CD14-positive monocyte (primary cell): ENCODE results near the gene RCC2. TPM values are rescaled to one million over a fixed set of nuclear protein-coding genes. Genes with fewer than 3 reads are reported as not detected.
"Not testable (repeated sequence)": the region's sequence is repeated elsewhere in the genome, so short reads cannot be mapped to it uniquely, and the experiment has no call there.

Source experiments
- DNase-seq, 3 donors: peaks; one replicate each; pipeline ENCODE4 v3.0.0-alpha.2; 2011 to 2022
- H2AFZ ChIP-seq: 2 replicates; pipeline ENCODE4 v1.6.0; 2012; ENCODE audit warnings: mild to moderate bottlenecking, low read depth, low read length, inconsistent platforms; ENCODE audit not compliant: insufficient read depth, poor library complexity, severe bottlenecking
- H3K27ac ChIP-seq, 2 donors: 1 replicate in 1 of 2; 2 replicates in 1 of 2; pipeline ENCODE4 v1.5.1; 2012 to 2013; ENCODE audit warnings: low read length in 2 of 2, control low read depth in 1 of 2, inconsistent platforms in 1 of 2, low read depth in 1 of 2, mild to moderate bottlenecking in 1 of 2
- H3K27me3 ChIP-seq, 2 donors: one replicate each; pipeline versions ENCODE4 v1.6.0 to v1.6.1; 2011 to 2013; ENCODE audit warnings: low read length in 2 of 2; ENCODE audit not compliant: control insufficient read depth in 2 of 2, insufficient read depth in 2 of 2
- H3K36me3 ChIP-seq, 2 donors: replicated peaks in 1 of 2; 1 replicate in 1 of 2; 2 replicates in 1 of 2; pipeline versions ENCODE4 v1.5.1 to v1.6.1; 2012 to 2013; ENCODE audit warnings: low read length in 2 of 2, control low read depth in 1 of 2, inconsistent platforms in 1 of 2, mild to moderate bottlenecking in 1 of 2; ENCODE audit not compliant: insufficient read depth in 2 of 2, control insufficient read depth in 1 of 2
- H3K4me1 ChIP-seq, 2 donors: 1 replicate in 1 of 2; 2 replicates in 1 of 2; pipeline versions ENCODE4 v1.5.1 to v1.6.1; 2012 to 2013; ENCODE audit warnings: low read length in 2 of 2, control low read depth in 1 of 2, inconsistent platforms in 1 of 2, mild to moderate bottlenecking in 1 of 2, moderate library complexity in 1 of 2; ENCODE audit not compliant: insufficient read depth in 2 of 2, control insufficient read depth in 1 of 2
- H3K4me2 ChIP-seq: replicated peaks from 2 replicates; pipeline ENCODE3; 2012; ENCODE audit warnings: low read length, moderate library complexity, mild to moderate bottlenecking; ENCODE audit not compliant: poor library complexity, severe bottlenecking; ENCODE audit errors: extremely low read depth
- H3K4me3 ChIP-seq, 3 experiments: fragments of 200-600 bp in 1 of 3; sonication (generic) in 1 of 3; replicated peaks in 1 of 3; 1 replicate in 2 of 3; 2 replicates in 1 of 3; pipeline ENCODE4 v1.5.1; 2011 to 2013; ENCODE audit warnings: low read length in 3 of 3, mild to moderate bottlenecking in 3 of 3, control low read depth in 2 of 3, low read depth in 2 of 3, inconsistent platforms in 1 of 3, moderate library complexity in 1 of 3
- H3K79me2 ChIP-seq: 2 replicates; pipeline ENCODE4 v1.6.0; 2012; ENCODE audit warnings: mild to moderate bottlenecking, control low read depth, inconsistent platforms, low read length, moderate library complexity; ENCODE audit not compliant: insufficient read depth
- H3K9ac ChIP-seq: 2 replicates; pipeline ENCODE4 v1.6.0; 2017; ENCODE audit warnings: low read length, mild to moderate bottlenecking; ENCODE audit not compliant: insufficient read depth, poor library complexity, severe bottlenecking
- H3K9me3 ChIP-seq, 2 donors: replicated peaks in 1 of 2; 1 replicate in 1 of 2; 2 replicates in 1 of 2; pipeline versions ENCODE4 v1.5.1 to v1.6.1; 2012 to 2013; ENCODE audit warnings: low read length in 2 of 2, control low read depth in 1 of 2; ENCODE audit not compliant: control insufficient read depth in 1 of 2, insufficient read depth in 1 of 2
- H4K20me1 ChIP-seq: 2 replicates; pipeline ENCODE4 v1.6.0; 2012; ENCODE audit warnings: mild to moderate bottlenecking, low read length, control low read depth, moderate library complexity; ENCODE audit not compliant: insufficient read depth
- H3K27ac Mint-ChIP-seq, 7 donors: one replicate each; pipeline ENCODE4 v1.8.0; 2020; ENCODE audit warnings: mild to moderate bottlenecking in 7 of 7, mixed read lengths in 7 of 7, moderate library complexity in 6 of 7, inconsistent platforms in 2 of 7
- H3K27me3 Mint-ChIP-seq, 3 donors: one replicate each; pipeline ENCODE4 v1.8.0; 2021 to 2022; ENCODE audit warnings: low read depth in 3 of 3, mild to moderate bottlenecking in 3 of 3, mixed read lengths in 3 of 3, moderate library complexity in 3 of 3, inconsistent platforms in 1 of 3
- H3K36me3 Mint-ChIP-seq, 2 donors: one replicate each; pipeline ENCODE4 v1.8.0; 2020; ENCODE audit warnings: mixed read lengths in 2 of 2, inconsistent platforms in 1 of 2, mild to moderate bottlenecking in 1 of 2
- H3K4me1 Mint-ChIP-seq: one replicate; pipeline ENCODE4 v1.8.0; 2020; ENCODE audit warnings: mild to moderate bottlenecking, mixed read lengths
- H3K4me3 Mint-ChIP-seq, 2 donors: one replicate each; pipeline ENCODE4 v1.8.0; 2020; ENCODE audit warnings: mild to moderate bottlenecking in 2 of 2, mixed read lengths in 2 of 2, moderate library complexity in 1 of 2
- H3K9me3 Mint-ChIP-seq, 7 donors: one replicate each; pipeline ENCODE4 v1.8.0; 2020 to 2022; ENCODE audit warnings: mixed read lengths in 7 of 7, mild to moderate bottlenecking in 6 of 7, moderate library complexity in 6 of 7, inconsistent platforms in 2 of 7
- WGBS: methylation state at CpG from one replicate; pipeline ENCODE4 v1.1.5; 2013; ENCODE audit warnings: missing lambda C conversion rate; ENCODE audit not compliant: insufficient coverage; 5-methylcytosine and 5-hydroxymethylcytosine counted together
- intact Hi-C, 2 donors: fragments of 100-400 bp; cut with micrococcal nuclease; formaldehyde crosslinking; loops; one replicate each; pipeline versions ENCODE4 v1.15.0 to v1.15.1; 2023
- polyA plus RNA-seq, 3 donors: library from polyadenylated mRNA; depleted of rRNA in 1 of 3; unstranded in 2 of 3; stranded (reverse) in 1 of 3; fragments of 300-500 nt in 2 of 3; fragments of >200 nt in 1 of 3; fragmentation: Illumina TruSeq in 2 of 3; gene quantifications; 1 replicate in 2 of 3; 2 replicates in 1 of 3; pipeline ENCODE4 v1.2.3, GENCODE V29; 2012 to 2021
- TF ChIP-seq, protein P1 (sequence below): fragments of 200-600 bp; IDR thresholded peaks from one replicate; pipeline ENCODE4 v1.8.0; 2022; ENCODE audit warnings: antibody characterized with exemption, mild to moderate bottlenecking

Gene RCC2
- polyA plus RNA-seq, 3 donors: 22.3 to 66.3 (median 40.9) TPM

GRCh38 chr1:17480846-17481245 lies 41.4 kb upstream of the RCC2 start:
- intact Hi-C loops: loop anchor here in 1 of 2 donors (5.0 kb wide), 1 partner anchor 54 kb away; no protein-coding TSS in a partner anchor
- H3K4me3 ChIP-seq: no peak overlapping the region
- TF ChIP-seq, protein P1, sequence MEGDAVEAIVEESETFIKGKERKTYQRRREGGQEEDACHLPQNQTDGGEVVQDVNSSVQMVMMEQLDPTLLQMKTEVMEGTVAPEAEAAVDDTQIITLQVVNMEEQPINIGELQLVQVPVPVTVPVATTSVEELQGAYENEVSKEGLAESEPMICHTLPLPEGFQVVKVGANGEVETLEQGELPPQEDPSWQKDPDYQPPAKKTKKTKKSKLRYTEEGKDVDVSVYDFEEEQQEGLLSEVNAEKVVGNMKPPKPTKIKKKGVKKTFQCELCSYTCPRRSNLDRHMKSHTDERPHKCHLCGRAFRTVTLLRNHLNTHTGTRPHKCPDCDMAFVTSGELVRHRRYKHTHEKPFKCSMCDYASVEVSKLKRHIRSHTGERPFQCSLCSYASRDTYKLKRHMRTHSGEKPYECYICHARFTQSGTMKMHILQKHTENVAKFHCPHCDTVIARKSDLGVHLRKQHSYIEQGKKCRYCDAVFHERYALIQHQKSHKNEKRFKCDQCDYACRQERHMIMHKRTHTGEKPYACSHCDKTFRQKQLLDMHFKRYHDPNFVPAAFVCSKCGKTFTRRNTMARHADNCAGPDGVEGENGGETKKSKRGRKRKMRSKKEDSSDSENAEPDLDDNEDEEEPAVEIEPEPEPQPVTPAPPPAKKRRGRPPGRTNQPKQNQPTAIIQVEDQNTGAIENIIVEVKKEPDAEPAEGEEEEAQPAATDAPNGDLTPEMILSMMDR: no peak
- H3K4me1 Mint-ChIP-seq: peaks cover 6% of the 10 kb centered on the region
- no peaks in the 10 kb centered on the region for H3K36me3 Mint-ChIP-seq
- H3K4me2 ChIP-seq: no peak overlapping the region
- H3K9me3 Mint-ChIP-seq: peaks cover 0 to 4% (median 0%) of the 10 kb centered on the region in 7 donors
- H3K27me3 ChIP-seq: no peaks in the 10 kb centered on the region
- WGBS: 100% methylated on average over 5 of the region's 7 CpGs
- H3K9me3 ChIP-seq: no peaks in the 10 kb centered on the region
- H3K9ac ChIP-seq: no peak overlapping the region
- no peak overlapping the region for H3K4me3 Mint-ChIP-seq
- H3K4me1 ChIP-seq: no peaks in the 10 kb centered on the region
- H3K27ac Mint-ChIP-seq: no peak overlapping the region
- H3K36me3 ChIP-seq: no peaks in the 10 kb centered on the region
- no peaks in the 10 kb centered on the region for H4K20me1 ChIP-seq
- no peak overlapping the region for H3K27ac ChIP-seq
- H3K27me3 Mint-ChIP-seq: peaks cover 9 to 19% (median 12%) of the 10 kb centered on the region in 3 donors
- no peak overlapping the region for H2AFZ ChIP-seq
- DNase-seq: no peak
- H3K79me2 ChIP-seq: no peaks in the 10 kb centered on the region

- Mint-ChIP-seq H3K36me3 (no peaks in the 10 kb centered on the region), H3K4me1 (peaks cover 4% of the 10 kb centered on the region), H3K4me3 (no peak overlapping the region), H3K27ac (no peak overlapping the region), H3K27me3 (peaks cover 7 to 9% (median 9%) of the 10 kb centered on the region in 3 donors), H3K9me3 (peaks cover 0 to 2% (median 0%) of the 10 kb centered on the region in 7 donors)
- 76% methylated on average over 3 of the region's 3 CpGs for WGBS
- no peaks in the 10 kb centered on the region for H3K4me1 ChIP-seq
- H4K20me1 ChIP-seq: no peaks in the 10 kb centered on the region
- no peak overlapping the region for H3K4me2 ChIP-seq
- H3K36me3 ChIP-seq: no peaks in the 10 kb centered on the region
- no peaks in the 10 kb centered on the region for H3K27me3 ChIP-seq
- H3K9me3 ChIP-seq: no peaks in the 10 kb centered on the region
- H3K4me3 ChIP-seq: no peak overlapping the region
- H3K9ac ChIP-seq: no peak overlapping the region
- H3K27ac ChIP-seq: no peak overlapping the region
- intact Hi-C loops: no loop called here
- no peak overlapping the region for H2AFZ ChIP-seq
- DNase-seq: no peak
- TF ChIP-seq, protein P1: no peak
- no peaks in the 10 kb centered on the region for H3K79me2 ChIP-seq
Measured at GRCh38 chr1:17475752-17476151, 36.3 kb upstream of the RCC2 start.

GRCh38 chr1:17474836-17475555 lies 35.5 kb upstream of the RCC2 start:
- H3K4me1 ChIP-seq, H3K79me2 ChIP-seq, H3K36me3 Mint-ChIP-seq, H3K36me3 ChIP-seq, H4K20me1 ChIP-seq, H3K27me3 ChIP-seq, H3K9me3 Mint-ChIP-seq, H3K9me3 ChIP-seq, DNase-seq, H3K4me3 ChIP-seq, H3K27ac ChIP-seq, H3K27ac Mint-ChIP-seq, H3K4me2 ChIP-seq, intact Hi-C loops, H3K9ac ChIP-seq, H3K4me1 Mint-ChIP-seq, H3K4me3 Mint-ChIP-seq, H2AFZ ChIP-seq: not testable (repeated sequence)
- peaks cover 7 to 10% (median 10%) of the 10 kb centered on the region in 3 donors for H3K27me3 Mint-ChIP-seq
- 63% methylated on average over 3 of the region's 20 CpGs for WGBS
